HG03175 (cell line): Measurements from ENCODE around the gene MYO7A.

ENCODE experiments used
- ATAC-seq: cut with Tn5 transposase; IDR thresholded peaks from one replicate; pipeline ENCODE4 v1.9.1; 2021; ENCODE audit warnings: mild to moderate bottlenecking, moderate library complexity; ENCODE audit not compliant: unreplicated experiment

The MYO7A gene

DNA sequence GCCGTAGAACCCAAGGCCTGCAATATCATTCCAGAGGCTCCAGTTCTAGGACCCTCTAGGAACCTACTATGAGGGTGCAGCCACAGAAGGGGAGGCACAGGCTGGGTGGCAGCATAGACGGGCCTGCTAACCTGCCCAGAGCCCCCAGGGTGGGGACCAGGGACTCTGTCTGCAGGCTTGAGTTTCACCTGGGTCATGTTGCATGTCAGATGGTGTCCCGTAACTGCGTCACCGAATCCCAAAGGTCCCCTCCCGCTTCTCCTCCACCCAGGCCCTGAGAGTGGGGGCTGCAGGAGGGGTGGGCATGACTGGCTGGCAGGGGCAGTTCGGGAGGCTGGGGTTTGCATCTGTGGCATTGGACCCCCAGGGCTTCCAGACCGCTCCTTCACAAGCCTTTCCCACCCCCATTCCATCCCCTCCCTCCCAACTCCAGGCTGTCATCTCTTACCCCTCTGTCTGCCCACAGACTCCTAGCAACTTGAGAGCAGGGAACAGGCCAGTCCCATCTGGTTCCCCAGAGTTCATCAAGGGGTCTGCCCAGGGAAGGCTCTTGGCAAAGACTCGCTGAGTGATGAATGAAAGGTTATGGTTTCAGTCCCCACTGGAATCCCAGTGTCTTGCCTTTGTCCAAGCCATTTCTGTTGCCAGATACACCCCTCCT, 16.3 kb downstream of the MYO7A start:
- no peak for ATAC-seq

DNA sequence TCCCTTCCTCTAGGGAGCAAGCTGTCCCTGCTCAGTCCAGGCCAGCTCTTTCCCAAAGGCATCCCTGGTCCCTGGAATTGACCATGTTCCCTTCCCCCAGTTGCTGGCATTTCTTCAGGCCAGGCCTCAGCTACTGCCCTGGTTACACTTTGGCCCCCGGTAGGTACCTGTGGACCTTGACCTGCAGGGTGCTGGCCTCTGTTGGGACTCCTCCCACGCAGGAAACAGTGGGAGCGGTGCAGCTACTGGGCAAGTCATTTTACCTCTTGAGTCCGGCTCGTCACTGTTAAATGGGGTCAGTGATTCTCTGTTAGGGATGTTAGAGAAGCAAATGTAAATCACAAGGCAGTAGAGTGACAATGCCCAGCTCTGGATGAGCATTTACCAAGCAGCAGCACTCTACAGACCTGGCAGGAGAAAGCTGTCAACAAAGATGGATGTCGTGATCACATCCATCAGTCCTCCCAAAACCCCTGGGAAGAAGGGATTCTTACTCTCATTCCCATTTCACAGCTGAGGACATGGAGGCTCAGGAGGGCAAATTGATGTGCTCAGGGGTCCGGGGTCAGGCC, 16.9 kb downstream of the MYO7A start:
- no peak for ATAC-seq

DNA sequence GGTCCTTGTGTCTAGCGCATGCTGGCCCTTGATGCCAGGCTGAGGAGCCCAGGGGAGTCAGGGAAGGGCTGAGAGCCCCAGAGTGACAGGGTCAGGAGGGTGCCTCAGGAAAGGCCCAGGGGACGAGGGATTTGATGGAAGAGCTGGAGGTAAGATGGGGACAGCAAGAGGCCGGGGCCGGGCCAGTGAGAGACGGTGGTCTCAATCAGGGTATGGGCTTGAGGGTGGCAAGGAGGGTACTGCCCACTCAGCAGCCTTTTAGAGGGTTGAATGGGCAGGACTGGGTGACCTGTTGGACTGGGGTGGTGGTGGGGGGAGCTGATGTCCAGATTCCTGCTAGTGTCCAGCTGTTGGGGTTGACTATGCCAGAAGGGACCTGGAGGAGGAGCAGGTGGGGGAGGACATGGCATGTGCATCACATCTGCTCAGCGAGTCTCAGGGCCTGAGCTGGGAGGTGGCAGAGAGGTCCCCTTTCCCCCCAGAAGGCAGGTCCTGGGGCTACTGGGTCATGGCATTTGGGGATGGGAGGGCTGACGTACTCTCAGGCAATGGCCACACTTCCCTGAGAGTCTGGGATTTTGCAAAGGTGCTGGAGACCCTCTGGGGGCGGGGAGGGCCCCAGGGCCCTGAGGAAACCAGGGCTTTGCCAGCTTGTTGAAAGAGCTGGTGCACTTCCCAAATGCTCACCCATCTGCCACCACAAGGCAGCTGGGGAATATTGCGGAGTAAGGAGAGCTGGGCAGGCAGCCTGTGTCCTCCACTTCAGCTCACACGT, 18.4 kb downstream of the MYO7A start:
- ATAC-seq: no peak

DNA sequence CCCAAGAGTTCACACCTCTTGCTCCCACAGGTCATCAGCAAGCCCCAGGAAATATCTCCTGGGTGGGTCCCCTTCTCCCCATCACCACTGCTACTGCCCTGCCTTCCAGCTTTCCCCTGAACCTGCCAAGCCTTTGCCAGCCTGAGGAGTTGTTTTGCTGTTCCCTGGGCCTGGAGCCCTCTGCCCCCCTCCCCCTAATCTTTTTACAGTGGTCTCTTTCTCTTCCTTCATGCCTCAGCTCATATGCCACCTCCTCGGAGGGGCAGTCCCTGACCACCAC, 18.9 kb downstream of the MYO7A start:
- ATAC-seq: no peak

DNA sequence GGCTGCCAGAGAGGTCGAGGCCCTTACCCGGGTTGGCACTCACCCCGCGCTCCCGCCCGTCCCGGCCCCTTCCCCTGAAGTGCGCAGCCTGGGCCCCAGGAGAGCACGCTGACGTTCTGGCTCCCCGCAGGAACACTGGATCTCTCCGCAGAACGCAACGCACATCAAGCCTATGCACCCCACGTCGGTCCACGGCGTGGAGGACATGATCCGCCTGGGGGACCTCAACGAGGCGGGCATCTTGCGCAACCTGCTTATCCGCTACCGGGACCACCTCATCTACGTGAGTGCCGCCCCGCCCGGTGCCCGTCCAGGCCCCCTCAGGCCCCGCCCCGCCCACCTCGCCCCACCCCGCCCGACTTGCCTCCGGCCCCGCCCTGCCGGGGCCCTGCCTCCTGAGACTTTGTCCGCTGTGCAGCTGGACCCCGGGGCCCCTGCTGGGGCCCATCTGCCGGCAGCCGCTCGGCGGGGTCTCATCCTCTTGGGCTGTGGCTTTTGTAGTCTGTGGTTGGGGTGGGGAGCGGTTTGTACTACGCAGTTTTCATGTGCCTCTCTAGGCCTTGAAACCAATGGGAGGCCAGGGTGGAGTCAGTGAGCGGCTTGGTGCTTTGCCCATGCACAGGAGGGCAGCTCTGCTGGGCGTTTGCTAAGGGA, 19.7 kb downstream of the MYO7A start:
- no peak for ATAC-seq

DNA sequence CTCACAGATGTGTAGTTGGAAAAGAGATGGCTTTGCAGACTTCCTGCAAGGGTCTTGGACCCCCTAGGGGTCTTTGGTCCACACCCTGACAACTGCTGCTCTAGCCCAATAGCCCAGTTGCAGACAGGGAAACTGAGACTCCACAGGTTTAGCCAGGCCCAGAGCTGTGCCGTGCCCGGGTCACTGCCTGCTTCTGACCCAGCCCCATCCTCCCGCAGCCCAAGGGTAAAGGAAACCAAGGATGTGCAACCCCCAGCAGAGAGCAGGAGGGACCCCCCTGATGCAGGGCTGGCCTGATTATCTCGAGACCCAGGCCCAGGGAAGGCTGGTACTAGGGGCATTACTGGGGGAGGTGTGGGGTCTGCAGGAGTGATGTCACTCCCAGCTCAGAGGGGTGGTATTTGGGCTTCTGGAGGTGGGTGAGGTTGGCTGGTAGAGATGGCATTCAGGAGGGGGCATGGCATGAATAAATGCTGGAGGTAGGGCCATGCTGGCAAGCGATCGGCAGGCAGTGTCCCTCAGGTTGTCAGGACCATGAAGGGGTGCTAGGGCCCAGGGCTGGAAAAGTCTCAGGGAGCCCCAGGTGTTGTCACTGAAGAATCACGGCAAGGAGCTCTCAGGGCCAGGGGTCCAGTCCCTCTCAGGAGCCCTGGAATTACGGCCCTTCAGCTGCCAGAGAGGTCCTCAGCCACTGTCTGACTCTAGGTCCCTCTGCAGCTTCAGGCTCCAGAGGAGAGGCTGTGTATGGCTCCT, 21.1 kb downstream of the MYO7A start:
- no peak for ATAC-seq

DNA sequence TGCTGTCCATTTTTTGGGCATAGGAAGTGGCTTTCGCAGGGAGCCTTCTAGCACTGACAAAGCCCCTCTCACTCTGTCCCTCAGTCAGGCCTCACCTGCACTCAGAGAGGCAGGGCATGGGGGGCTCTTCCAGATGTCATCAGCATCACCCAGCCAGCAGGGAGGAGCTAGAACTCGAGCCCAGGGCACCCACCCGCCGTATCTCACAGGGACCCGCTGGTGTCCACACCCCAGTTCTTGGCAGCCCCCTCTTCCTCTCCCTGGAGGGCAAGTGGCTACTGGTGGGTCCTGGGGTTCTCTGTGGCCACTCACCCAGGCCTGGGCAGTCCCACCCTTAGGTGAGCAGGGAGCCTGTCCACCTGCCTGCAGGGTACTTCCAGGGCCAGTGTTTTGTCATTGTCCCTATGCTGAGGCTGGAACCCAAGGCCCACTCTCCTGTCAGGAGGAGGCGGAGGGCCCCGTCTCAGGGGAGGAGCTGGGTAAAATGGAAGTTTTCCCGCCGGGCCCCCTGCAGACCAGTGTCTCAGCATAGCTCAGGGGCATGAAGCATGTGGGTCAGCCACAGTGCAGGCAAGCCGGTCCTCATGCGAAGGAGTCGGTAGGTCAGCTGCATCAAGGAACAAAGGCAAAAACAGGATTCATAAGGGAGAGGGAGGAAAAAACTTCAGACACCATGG, 21.8 kb downstream of the MYO7A start:
- ATAC-seq: no peak

DNA sequence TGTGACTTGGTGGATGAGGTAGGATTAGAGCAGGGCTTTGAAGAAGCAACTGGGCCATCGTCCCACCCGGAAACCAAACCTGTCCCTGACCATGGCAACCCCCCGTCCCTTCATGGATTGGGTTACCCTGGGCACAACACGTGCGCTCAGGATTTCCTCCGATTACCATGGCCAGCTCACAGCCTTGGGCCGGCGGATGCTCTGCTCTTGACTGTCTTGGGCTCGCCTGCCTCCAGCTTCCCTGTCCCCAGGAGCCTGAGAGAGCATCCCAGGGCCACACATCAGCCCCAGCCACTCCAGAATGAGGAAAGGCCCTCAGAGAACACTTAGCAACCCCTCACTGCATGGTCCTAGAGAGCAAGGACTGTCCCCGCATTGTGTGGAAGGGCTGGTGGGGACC, 22.8 kb downstream of the MYO7A start:
- ATAC-seq: no peak

DNA sequence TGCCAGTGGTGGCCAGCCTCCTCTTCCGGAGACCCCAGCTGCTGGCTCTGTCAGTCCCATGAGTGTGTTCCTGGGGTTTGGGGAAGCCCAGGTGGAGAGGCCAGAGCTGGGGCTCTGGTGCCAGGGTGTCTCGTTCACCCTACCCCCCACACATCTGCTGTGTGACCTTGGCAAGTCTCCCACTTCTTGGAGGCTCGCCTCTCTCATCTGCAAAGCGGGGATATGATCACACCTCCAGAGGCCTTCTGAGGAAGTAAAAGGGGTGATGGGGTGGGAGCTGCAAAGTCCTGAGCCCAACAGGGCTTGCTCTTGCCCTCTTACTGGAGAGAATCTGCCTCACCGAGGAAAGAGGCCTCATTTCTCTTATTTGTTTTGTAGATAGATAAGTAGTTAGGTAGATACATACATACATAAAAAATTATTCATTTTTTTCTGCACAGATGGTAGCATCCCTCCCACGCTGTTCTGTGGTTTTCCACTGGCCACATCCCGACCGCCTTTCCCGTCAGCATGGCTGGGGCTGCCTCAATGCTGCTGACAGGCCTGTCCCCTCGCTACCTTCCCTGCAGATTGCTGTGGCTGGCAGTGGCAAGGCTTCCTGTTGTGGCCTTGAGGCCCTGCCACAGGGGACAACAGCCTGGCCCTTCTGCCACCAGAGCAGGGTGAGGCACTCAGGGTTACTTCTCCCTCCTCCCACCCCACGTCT, 23.9 kb downstream of the MYO7A start:
- no peak for ATAC-seq

DNA sequence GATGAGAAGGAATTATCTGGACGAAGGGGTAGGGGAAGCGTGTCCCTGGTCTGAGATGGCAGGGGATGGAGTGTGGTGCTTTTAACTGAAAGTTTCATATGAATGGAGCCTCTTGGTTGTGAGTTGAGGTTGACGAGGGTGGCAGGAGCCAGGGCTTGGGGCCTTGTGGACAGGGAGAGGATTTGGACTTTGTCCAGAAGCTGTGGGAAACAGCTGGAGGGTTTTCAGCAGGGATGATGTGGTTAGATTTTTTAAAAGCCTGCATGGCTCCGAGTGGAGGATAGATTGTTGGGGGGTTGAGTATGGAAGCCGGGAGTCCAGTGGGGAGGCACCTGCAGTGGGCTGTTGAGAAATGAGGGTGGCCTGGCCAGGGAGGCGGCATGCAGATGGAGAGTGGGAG, 24.8 kb downstream of the MYO7A start:
- ATAC-seq: no peak

DNA sequence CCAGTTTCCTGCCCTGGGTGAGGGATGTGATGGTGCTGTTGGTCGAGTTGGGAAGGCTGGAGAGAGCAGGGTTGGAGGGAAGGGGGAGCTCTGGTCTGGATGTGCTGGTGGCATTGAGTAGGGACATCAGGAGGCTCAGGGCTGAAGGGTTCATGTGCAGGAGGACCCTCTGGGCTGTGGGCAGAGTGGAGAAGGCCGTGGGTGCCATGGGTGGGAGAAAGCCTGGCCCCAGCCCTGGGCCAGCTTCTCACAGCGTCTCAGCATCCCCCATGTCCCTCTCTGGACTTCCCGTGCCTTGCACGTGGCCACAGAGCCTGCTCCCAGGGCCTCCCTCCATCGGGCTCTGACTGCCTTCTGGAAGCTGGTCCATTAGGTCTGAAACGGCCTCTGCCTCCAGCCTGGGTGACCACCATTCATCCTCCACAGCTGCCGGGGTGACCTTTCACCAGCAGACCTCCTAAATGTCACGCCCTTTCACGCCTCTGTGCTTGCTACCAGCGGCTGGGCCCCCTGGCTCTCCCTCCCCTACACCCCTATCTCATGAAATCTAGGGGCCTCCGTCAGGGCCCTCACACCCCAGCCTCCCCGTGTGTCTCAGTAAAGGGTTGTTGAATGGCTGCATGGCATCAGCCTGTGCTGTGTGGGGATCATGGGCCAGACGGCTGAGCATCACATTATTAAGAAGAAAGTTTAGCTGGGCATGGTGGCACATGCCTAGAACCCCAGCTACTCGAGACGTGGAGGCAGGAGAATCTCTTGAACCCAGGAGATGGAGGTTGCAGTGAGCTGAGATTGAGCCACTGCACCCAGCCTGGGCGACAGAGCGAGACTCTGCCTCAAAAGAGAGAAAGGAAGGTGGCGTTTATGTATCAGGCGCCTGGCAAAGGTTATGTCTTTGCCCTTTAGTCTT, 25.5 kb downstream of the MYO7A start:
- no peak for ATAC-seq

DNA sequence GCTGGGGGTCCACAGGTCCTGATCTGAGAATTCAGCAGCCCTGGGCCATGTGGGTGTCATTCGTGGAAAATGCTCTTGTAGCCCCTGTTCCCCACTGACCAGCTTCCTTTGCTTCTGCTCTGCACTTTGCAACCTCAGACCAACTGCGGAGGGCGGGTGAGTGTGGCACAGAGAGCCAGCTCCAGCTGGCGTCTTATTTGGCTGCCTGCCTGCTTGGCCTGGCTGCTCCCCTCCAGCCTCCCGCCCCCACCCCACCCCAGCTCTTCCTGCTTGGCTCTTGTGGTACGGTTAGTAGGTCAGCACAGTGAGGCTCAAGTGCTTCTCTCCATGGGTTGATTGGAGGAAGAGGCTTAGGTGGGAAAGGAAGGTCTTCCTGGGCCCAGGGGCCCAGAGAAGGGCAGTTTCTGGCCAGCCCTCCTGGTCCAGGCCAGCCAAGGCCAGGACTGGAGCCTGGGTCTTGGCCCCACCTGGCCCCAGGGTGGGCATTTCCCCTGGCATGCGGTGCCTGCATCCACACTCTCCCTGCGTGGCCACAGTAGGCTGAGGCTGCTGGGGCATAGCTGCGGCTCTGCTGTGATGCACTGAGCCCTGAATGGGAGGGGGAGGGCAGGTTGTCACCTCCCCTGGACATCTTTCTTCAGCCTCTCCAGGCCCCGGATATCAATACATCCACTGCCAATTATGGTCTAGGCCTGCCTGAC, 26.5 kb downstream of the MYO7A start:
- ATAC-seq: no peak

DNA sequence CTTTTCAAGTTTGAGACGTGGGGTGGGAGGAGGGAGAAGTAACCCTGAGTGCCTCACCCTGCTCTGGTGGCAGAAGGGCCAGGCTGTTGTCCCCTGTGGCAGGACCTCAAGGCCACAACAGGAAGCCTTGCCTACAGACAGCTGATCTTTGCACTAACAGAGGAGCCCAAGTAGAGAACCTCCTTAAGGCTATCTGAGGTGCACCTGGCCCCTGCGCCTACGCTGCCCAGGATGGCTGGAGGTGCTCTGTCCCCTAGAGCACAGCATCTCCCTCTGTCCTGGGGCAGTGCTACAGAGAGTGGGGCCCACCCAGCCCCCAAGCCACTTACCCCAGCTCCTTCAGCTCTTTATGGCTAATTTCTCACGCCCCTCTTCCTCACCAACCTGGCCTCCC, 27.0 kb downstream of the MYO7A start:
- ATAC-seq: no peak

DNA sequence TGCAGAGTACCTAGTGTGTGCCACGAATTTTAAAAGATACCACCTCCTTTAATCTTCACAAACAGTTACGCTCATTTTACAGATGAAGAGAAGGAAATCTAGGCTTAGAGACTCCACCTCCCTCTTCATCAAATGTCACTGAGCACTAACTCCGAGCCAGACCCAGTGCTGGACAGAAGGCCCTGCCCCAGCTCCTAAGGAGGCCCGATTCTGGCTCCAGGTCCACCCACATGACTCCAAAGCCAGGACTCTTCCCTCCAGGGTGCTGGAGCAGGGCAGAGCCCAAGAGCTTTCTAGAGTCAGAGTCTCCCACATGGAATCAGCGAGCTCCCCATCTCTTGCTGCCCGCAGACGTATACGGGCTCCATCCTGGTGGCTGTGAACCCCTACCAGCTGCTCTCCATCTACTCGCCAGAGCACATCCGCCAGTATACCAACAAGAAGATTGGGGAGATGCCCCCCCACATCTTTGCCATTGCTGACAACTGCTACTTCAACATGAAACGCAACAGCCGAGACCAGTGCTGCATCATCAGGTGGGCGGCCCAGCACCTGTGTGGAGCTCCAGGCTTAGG, 27.6 kb downstream of the MYO7A start:
- no peak for ATAC-seq

DNA sequence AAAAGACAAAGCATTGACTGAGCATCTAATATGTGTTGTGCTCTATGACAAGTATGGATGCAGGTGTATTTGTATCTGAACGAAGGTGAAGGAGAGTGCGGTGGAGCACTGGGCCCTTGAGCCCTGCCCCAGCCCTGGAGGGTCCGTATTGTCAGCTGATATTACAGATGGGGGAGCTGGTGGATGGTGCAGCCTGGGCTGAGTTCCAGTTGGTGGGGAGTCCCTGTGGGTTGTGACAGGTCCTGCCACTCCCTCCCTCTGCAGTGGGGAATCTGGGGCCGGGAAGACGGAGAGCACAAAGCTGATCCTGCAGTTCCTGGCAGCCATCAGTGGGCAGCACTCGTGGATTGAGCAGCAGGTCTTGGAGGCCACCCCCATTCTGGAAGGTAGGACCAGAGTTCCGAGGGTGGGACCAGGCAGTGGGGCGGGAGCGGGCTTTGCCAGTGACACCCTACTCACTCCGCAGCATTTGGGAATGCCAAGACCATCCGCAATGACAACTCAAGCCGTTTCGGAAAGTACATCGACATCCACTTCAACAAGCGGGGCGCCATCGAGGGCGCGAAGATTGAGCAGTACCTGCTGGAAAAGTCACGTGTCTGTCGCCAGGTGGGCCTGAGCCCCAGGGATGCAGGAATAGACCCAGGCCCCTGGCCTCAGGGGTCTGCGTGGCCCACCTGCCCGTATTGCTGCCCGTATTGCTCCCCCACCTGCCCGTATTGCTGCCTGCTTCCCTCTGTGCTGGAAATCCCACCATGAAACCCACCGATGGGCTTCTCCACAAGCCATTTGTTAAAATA, 28.6 kb downstream of the MYO7A start:
- no peak for ATAC-seq

DNA sequence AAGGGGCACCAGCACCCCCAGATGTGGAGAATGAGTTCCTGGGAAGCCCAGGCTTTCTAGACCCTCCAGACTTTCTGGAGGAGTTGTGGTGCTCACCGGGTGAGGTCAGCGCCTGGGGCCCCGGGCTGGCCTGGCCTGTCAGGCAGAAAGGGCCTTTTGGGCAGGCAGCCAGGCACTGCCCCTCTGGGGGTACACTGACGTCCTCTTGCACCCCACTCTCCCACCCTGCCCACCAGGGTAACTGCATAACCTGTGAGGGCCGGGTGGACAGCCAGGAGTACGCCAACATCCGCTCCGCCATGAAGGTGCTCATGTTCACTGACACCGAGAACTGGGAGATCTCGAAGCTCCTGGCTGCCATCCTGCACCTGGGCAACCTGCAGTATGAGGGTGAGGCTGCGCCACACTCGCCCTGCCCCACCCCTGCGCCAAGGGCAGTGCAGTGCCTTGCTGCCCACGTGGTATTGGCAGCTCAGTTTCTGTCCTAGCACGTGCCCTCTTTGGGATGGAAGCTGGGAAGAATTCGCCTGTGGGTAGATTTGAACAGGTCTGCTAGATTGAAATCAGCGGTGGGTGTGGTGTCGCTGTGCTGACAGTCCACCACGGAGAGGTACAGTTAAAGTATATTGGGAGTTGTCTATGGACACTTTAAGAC, 30.1 kb downstream of the MYO7A start:
- ATAC-seq: no peak
